Chondrocyte (in vitro differentiated cells): ENCODE results near the gene DCX. TPM values are rescaled to one million over a fixed set of nuclear protein-coding genes. Genes with fewer than 3 reads are reported as not detected.

Source experiments
- DNase-seq: peaks from one replicate; pipeline ENCODE4 v3.0.0; 2021; ENCODE audit warnings: mixed read lengths, low spot score
- H3K27ac Mint-ChIP-seq: one replicate; pipeline ENCODE4 v1.8.0; 2021; ENCODE audit warnings: mild to moderate bottlenecking, moderate library complexity, mixed read lengths; ENCODE audit not compliant: unreplicated experiment
- H3K27me3 Mint-ChIP-seq: 2 replicates; pipeline ENCODE4 v1.8.0; 2021; ENCODE audit warnings: low read depth, mixed read lengths
- H3K36me3 Mint-ChIP-seq: 2 replicates; pipeline ENCODE4 v1.8.0; 2021; ENCODE audit warnings: low read depth, mixed read lengths
- H3K4me1 Mint-ChIP-seq: 2 replicates; pipeline ENCODE4 v1.8.0; 2021; ENCODE audit warnings: low read depth, mild to moderate bottlenecking, mixed read lengths
- H3K4me3 Mint-ChIP-seq: one replicate; pipeline ENCODE4 v1.8.0; 2021; ENCODE audit warnings: mild to moderate bottlenecking, moderate library complexity, mixed read lengths; ENCODE audit not compliant: unreplicated experiment
- H3K9me3 Mint-ChIP-seq: 2 replicates; pipeline ENCODE4 v1.8.0; 2021; ENCODE audit warnings: low read depth, mixed read lengths
- CTCF ChIP-seq: fragments of 200-600 bp; sonication (generic); IDR thresholded peaks from 2 replicates; pipeline ENCODE4 v1.5.0; 2021; ENCODE audit warnings: antibody characterized with exemption, mild to moderate bottlenecking, moderate library complexity
- total RNA-seq: library from RNA; stranded (reverse); gene quantifications from 3 replicates; pipeline ENCODE4 v1.2.1, GENCODE V29; 2021

Gene DCX
- total RNA-seq, 1 donor from 2014 or later, result not detected

DNA sequence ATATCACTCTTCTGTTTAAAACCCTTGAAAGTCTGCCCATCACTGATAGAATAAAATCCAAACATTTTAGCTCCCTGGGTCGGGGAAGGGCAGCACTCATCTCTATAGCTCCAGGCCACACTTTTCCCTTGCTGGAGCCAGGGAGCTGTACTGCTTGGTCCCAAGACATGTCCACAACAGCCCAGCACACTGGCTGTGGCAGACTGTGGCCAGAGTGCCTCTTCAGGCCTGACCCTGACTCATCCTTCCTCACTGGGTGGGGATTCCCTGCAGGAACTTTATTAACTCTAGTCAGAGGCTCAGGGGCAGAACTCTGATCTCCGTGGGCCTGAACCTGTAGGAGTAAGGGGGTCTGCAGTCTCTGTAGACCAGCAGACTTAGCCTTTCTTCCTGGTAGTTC is 71.9 kb downstream of the DCX start:
- no peaks in the 10 kb centered on the region for H3K27me3 Mint-ChIP-seq
- no peak overlapping the region for H3K4me3 Mint-ChIP-seq
- H3K36me3 Mint-ChIP-seq, result no peaks in the 10 kb centered on the region
- H3K27ac Mint-ChIP-seq, result no peak overlapping the region
- TF ChIP-seq CTCF, result no peak
- no peaks in the 10 kb centered on the region for H3K4me1 Mint-ChIP-seq
- peaks cover 3% of the 10 kb centered on the region for H3K9me3 Mint-ChIP-seq
- no peak for DNase-seq

DNA sequence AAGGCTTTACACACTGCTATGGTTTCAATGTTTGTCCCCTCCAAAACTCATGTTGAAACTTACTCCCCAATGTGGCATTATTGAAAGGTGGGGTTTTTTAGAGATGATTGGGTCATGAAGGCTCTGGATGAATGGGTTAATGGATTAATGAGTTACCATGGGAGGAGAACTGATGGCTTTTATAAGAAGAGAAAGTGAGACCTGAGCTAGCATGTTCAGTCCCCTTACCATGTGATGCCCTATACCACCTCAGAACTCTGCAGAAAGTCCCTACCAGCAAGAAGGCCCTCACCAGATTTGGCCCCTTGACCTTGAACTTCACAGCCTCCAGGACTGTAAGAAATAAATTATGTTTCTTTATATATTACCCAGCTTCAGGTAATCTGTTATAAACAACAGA is 72.8 kb downstream of the DCX start:
- no peak for TF ChIP-seq CTCF
- no peak for DNase-seq

GRCh38 chrX:111338095-111338698 is 73.8 kb downstream of the DCX start:
- Mint-ChIP-seq H3K4me3 (no peak overlapping the region), H3K36me3 (no peaks in the 10 kb centered on the region), H3K27ac (no peak overlapping the region), H3K9me3 (peaks cover 7% of the 10 kb centered on the region), H3K27me3 (no peaks in the 10 kb centered on the region), H3K4me1 (no peaks in the 10 kb centered on the region)
- DNase-seq, result no peak
- no peak for TF ChIP-seq CTCF

More for the DNA sequence above, 72.8 kb downstream of the DCX start:
- Mint-ChIP-seq H3K9me3 (peaks cover 6% of the 10 kb centered on the region), H3K4me3 (no peak overlapping the region), H3K4me1 (no peaks in the 10 kb centered on the region), H3K36me3 (no peaks in the 10 kb centered on the region), H3K27me3 (no peaks in the 10 kb centered on the region), H3K27ac (no peak overlapping the region)

GRCh38 chrX:111337067-111337637 is 74.8 kb downstream of the DCX start:
- Mint-ChIP-seq H3K4me1 (no peaks in the 10 kb centered on the region), H3K4me3 (no peak overlapping the region)

GRCh38 chrX:111336141-111336540 is 75.9 kb downstream of the DCX start:
- H3K27me3 Mint-ChIP-seq, result no peaks in the 10 kb centered on the region
- DNase-seq, result no peak
- H3K4me1 Mint-ChIP-seq, result no peaks in the 10 kb centered on the region
- no peak overlapping the region for H3K4me3 Mint-ChIP-seq
- peaks cover 7% of the 10 kb centered on the region for H3K9me3 Mint-ChIP-seq
- H3K27ac Mint-ChIP-seq, result no peak overlapping the region
- no peak for TF ChIP-seq CTCF
- no peaks in the 10 kb centered on the region for H3K36me3 Mint-ChIP-seq

More at GRCh38 chrX:111337067-111337637, 74.8 kb downstream of the DCX start:
- DNase-seq, result no peak
- peaks cover 7% of the 10 kb centered on the region for H3K9me3 Mint-ChIP-seq
- TF ChIP-seq CTCF, result no peak
- H3K27ac Mint-ChIP-seq, result no peak overlapping the region
- no peaks in the 10 kb centered on the region for H3K27me3 Mint-ChIP-seq
- no peaks in the 10 kb centered on the region for H3K36me3 Mint-ChIP-seq
